ENCODE data around the gene TLL1. TPM values are rescaled to one million over a fixed set of nuclear protein-coding genes. Genes with fewer than 3 reads are reported as not detected.

Gene TLL1
- total and polyA plus RNA-seq, 2 experiments from 2014 or later = 0.18 to 2.4 TPM

GRCh38 chr4:166049036-166049435, 176.0 kb downstream of the TLL1 start (continued):
- TF ChIP-seq, protein P1, sequence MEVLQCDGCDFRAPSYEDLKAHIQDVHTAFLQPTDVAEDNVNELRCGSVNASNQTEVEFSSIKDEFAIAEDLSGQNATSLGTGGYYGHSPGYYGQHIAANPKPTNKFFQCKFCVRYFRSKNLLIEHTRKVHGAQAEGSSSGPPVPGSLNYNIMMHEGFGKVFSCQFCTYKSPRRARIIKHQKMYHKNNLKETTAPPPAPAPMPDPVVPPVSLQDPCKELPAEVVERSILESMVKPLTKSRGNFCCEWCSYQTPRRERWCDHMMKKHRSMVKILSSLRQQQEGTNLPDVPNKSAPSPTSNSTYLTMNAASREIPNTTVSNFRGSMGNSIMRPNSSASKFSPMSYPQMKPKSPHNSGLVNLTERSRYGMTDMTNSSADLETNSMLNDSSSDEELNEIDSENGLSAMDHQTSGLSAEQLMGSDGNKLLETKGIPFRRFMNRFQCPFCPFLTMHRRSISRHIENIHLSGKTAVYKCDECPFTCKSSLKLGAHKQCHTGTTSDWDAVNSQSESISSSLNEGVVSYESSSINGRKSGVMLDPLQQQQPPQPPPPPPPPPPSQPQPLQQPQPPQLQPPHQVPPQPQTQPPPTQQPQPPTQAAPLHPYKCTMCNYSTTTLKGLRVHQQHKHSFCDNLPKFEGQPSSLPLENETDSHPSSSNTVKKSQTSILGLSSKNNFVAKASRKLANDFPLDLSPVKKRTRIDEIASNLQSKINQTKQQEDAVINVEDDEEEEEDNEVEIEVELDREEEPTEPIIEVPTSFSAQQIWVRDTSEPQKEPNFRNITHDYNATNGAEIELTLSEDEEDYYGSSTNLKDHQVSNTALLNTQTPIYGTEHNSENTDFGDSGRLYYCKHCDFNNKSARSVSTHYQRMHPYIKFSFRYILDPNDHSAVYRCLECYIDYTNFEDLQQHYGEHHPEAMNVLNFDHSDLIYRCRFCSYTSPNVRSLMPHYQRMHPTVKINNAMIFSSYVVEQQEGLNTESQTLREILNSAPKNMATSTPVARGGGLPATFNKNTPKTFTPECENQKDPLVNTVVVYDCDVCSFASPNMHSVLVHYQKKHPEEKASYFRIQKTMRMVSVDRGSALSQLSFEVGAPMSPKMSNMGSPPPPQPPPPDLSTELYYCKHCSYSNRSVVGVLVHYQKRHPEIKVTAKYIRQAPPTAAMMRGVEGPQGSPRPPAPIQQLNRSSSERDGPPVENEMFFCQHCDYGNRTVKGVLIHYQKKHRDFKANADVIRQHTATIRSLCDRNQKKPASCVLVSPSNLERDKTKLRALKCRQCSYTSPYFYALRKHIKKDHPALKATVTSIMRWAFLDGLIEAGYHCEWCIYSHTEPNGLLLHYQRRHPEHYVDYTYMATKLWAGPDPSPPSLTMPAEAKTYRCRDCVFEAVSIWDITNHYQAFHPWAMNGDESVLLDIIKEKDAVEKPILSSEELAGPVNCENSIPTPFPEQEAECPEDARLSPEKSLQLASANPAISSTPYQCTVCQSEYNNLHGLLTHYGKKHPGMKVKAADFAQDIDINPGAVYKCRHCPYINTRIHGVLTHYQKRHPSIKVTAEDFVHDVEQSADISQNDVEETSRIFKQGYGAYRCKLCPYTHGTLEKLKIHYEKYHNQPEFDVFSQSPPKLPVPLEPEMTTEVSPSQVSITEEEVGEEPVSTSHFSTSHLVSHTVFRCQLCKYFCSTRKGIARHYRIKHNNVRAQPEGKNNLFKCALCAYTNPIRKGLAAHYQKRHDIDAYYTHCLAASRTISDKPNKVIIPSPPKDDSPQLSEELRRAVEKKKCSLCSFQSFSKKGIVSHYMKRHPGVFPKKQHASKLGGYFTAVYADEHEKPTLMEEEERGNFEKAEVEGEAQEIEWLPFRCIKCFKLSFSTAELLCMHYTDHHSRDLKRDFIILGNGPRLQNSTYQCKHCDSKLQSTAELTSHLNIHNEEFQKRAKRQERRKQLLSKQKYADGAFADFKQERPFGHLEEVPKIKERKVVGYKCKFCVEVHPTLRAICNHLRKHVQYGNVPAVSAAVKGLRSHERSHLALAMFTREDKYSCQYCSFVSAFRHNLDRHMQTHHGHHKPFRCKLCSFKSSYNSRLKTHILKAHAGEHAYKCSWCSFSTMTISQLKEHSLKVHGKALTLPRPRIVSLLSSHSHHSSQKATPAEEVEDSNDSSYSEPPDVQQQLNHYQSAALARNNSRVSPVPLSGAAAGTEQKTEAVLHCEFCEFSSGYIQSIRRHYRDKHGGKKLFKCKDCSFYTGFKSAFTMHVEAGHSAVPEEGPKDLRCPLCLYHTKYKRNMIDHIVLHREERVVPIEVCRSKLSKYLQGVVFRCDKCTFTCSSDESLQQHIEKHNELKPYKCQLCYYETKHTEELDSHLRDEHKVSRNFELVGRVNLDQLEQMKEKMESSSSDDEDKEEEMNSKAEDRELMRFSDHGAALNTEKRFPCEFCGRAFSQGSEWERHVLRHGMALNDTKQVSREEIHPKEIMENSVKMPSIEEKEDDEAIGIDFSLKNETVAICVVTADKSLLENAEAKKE (CRISPR knock-in tag; IDR thresholded peaks at IDR 0.05) = no peak
- no peak for TF ChIP-seq JUNB (IDR thresholded peaks at IDR 0.05; ENCODE audit: unreplicated experiment)

DNA sequence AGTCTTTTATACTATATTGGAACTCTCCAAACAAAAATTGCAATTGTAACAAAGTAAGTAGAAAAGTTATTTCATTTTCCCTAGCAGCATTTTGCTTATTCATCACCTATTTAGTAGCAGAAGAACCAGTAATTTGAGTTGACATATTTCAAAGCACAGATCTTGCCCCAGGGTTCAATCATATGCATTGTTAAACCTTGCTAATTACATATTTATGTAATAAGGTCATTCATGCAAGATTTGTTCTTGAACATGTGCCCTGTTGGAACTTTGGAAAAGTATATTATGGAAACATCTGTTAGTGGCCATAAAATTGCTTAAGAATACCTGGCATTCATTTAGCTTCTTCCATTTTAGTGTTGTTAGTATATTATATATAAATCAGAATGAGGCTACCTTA, 191.7 kb downstream of the TLL1 start:
- H3K4me1 ChIP-seq (ENCODE audit: insufficient read depth) = no peaks in the 10 kb centered on the region
- H3K79me2 ChIP-seq (replicated peaks; ENCODE audit: insufficient read depth) = no peaks in the 10 kb centered on the region
- Mint-ChIP-seq H3K9me3 (0 out of 3 replicates have a peak, but pooled peaks cover 3% of the 10 kb centered on the region), H3K4me3 (no peak overlapping the region), H3K27ac (no peak overlapping the region), H3K4me1 (no peaks in the 10 kb centered on the region), H3K36me3 (ENCODE audit: low read depth) (no peaks in the 10 kb centered on the region), H3K27me3 (ENCODE audit: insufficient read depth, low read depth, poor library complexity) (no peaks in the 10 kb centered on the region)
- no peak overlapping the region for H3K4me3 ChIP-seq
- H3K27me3 ChIP-seq (ENCODE audit: insufficient read depth) = no peaks in the 10 kb centered on the region
- H4K20me1 ChIP-seq (replicated peaks; ENCODE audit: insufficient read depth) = no peaks in the 10 kb centered on the region
- ATAC-seq (no peak), DNase-seq (ENCODE audit: low spot score) (no peak)
- H2AFZ ChIP-seq = no peak overlapping the region
- H3F3A ChIP-seq (replicated peaks; ENCODE audit: low read depth) = no peaks in the 10 kb centered on the region
- no peak overlapping the region for H3K4me2 ChIP-seq
- H3K9me2 ChIP-seq (ENCODE audit: insufficient read depth) = no peaks in the 10 kb centered on the region
- no peaks in the 10 kb centered on the region for H3K36me3 ChIP-seq (ENCODE audit: insufficient read depth)
- H3K27ac ChIP-seq (ENCODE audit: low read depth) = no peak overlapping the region
- TF ChIP-seq, protein P2, sequence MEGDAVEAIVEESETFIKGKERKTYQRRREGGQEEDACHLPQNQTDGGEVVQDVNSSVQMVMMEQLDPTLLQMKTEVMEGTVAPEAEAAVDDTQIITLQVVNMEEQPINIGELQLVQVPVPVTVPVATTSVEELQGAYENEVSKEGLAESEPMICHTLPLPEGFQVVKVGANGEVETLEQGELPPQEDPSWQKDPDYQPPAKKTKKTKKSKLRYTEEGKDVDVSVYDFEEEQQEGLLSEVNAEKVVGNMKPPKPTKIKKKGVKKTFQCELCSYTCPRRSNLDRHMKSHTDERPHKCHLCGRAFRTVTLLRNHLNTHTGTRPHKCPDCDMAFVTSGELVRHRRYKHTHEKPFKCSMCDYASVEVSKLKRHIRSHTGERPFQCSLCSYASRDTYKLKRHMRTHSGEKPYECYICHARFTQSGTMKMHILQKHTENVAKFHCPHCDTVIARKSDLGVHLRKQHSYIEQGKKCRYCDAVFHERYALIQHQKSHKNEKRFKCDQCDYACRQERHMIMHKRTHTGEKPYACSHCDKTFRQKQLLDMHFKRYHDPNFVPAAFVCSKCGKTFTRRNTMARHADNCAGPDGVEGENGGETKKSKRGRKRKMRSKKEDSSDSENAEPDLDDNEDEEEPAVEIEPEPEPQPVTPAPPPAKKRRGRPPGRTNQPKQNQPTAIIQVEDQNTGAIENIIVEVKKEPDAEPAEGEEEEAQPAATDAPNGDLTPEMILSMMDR (conservative IDR thresholded peaks at IDR 0.05; ENCODE audit: low read depth in 2 of 2) = no peak
- TF ChIP-seq ZNF114 (CRISPR knock-in tag; IDR thresholded peaks at IDR 0.05) (no peak), ZNF331 (CRISPR knock-in tag; IDR thresholded peaks at IDR 0.05; ENCODE audit: low read depth) (no peak), ETS1 (IDR thresholded peaks at IDR 0.05) (no peak), STAT1 (IDR thresholded peaks at IDR 0.05; ENCODE audit: unreplicated experiment) (no peak), JUNB (IDR thresholded peaks at IDR 0.05; ENCODE audit: unreplicated experiment) (no peak)
- TF ChIP-seq, protein P1 (CRISPR knock-in tag; IDR thresholded peaks at IDR 0.05) = no peak

Measured in GM23338 (cell line).